Measurements from ENCODE around the gene BPIFB2. TPM values are rescaled to one million over a fixed set of nuclear protein-coding genes. Genes with fewer than 3 reads are reported as not detected.

The BPIFB2 gene
- total RNA-seq, 3 donors from 2014 or later (not counting 1 experiment from before 2014, with no cell fraction given): not detected

GRCh38 chr20:33024609-33025317, 17.3 kb downstream of the BPIFB2 start:
- Histone ChIP-seq H3K27me3 (ENCODE audit: control insufficient read depth, insufficient read depth, low read length) (no peaks in the 10 kb centered on the region), H3K27ac (ENCODE audit: low read length) (no peak overlapping the region), H3K4me3 (ENCODE audit: low read length) (no peak overlapping the region), H3K9me3 (ENCODE audit: control insufficient read depth, insufficient read depth, low read length) (no peaks in the 10 kb centered on the region), H3K36me3 (ENCODE audit: control insufficient read depth, insufficient read depth, low read length) (no peaks in the 10 kb centered on the region), H3K4me1 (ENCODE audit: control insufficient read depth, insufficient read depth, low read length) (no peaks in the 10 kb centered on the region)
- DNase-seq: no peak
- ATAC-seq: no peak
- 78% methylated on average over 4 of the region's 5 CpGs for WGBS (ENCODE audit: insufficient coverage)
- Mint-ChIP-seq H3K27ac (no peak overlapping the region), H3K9me3 (no peaks in the 10 kb centered on the region), H3K4me3 (no peak overlapping the region), H3K27me3 (ENCODE audit: low read depth in 2 of 2) (no peaks in the 10 kb centered on the region), H3K4me1 (no peaks in the 10 kb centered on the region), H3K36me3 (no peaks in the 10 kb centered on the region)
- no peak for TF ChIP-seq CTCF (IDR thresholded peaks at IDR 0.05)
- intact Hi-C loops (cut with micrococcal nuclease): no loop called here

- Mint-ChIP-seq H3K4me3 (no peak overlapping the region), H3K4me1 (no peaks in the 10 kb centered on the region), H3K27ac (no peak overlapping the region), H3K27me3 (ENCODE audit: low read depth in 2 of 2) (no peaks in the 10 kb centered on the region), H3K36me3 (no peaks in the 10 kb centered on the region), H3K9me3 (no peaks in the 10 kb centered on the region)
- TF ChIP-seq CTCF (IDR thresholded peaks at IDR 0.05): no peak
- no peak overlapping the region for H3K4me3 ChIP-seq (ENCODE audit: low read length)
- H3K9me3 ChIP-seq (ENCODE audit: control insufficient read depth, insufficient read depth, low read length): no peaks in the 10 kb centered on the region
- H3K27me3 ChIP-seq (ENCODE audit: control insufficient read depth, insufficient read depth, low read length): no peaks in the 10 kb centered on the region
- intact Hi-C loops (cut with micrococcal nuclease): no loop called here
- no peak overlapping the region for H3K27ac ChIP-seq (ENCODE audit: low read length)
- no peak for DNase-seq
- no peaks in the 10 kb centered on the region for H3K36me3 ChIP-seq (ENCODE audit: control insufficient read depth, insufficient read depth, low read length)
- no peaks in the 10 kb centered on the region for H3K4me1 ChIP-seq (ENCODE audit: control insufficient read depth, insufficient read depth, low read length)
- no peak for ATAC-seq
- WGBS (ENCODE audit: insufficient coverage): 68% methylated on average over 9 of the region's 9 CpGs
Observed at GRCh38 chr20:33025318-33025876, 17.9 kb downstream of the BPIFB2 start.

DNA sequence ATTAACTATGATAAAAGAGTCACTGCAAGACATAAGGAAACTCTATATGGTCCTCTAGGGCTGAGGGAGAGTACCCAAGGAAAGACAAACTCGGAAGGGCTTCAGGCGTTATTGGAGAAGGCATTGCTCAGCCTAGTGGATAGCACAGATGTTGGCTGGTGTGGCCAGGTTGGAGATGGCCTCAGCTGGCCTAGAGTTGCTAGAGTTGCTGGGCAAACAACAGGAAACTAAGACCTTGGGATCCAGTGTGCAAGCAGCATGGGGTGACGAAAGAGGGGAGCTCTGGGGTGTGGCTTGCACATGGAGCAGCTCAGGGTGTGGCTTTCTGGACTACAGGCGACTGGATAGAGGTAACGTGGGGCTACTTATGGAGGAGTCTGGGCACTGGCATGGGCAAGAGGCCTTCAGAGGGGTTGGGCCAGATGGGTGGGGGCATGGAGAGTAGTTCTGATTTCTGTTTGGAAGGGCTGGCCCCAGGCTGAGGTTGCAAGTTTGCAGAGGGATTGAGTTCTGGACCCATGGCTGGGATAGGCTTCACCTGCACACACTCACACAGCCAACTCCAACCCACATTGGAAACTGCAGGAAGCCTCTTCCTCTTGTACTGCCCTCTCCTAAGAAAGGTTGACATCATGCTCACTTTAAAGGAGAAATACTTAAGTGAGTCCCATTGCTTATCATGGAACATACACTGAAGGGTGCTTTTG, 18.7 kb downstream of the BPIFB2 start:
- no peaks in the 10 kb centered on the region for H3K36me3 Mint-ChIP-seq
- H3K27me3 Mint-ChIP-seq (ENCODE audit: low read depth in 2 of 2): no peaks in the 10 kb centered on the region
- DNase-seq (no peak), ATAC-seq (no peak)
- H3K27ac Mint-ChIP-seq: no peak overlapping the region
- no peaks in the 10 kb centered on the region for H3K27me3 ChIP-seq (ENCODE audit: control insufficient read depth, insufficient read depth, low read length)
- no peaks in the 10 kb centered on the region for H3K36me3 ChIP-seq (ENCODE audit: control insufficient read depth, insufficient read depth, low read length)
- no peaks in the 10 kb centered on the region for H3K4me1 Mint-ChIP-seq
- H3K4me3 ChIP-seq (ENCODE audit: low read length): no peak overlapping the region
- WGBS (ENCODE audit: insufficient coverage): 81% methylated on average over 5 of the region's 5 CpGs
- no peak overlapping the region for H3K4me3 Mint-ChIP-seq
- no peaks in the 10 kb centered on the region for H3K9me3 ChIP-seq (ENCODE audit: control insufficient read depth, insufficient read depth, low read length)
- no peaks in the 10 kb centered on the region for H3K4me1 ChIP-seq (ENCODE audit: control insufficient read depth, insufficient read depth, low read length)
- H3K9me3 Mint-ChIP-seq: no peaks in the 10 kb centered on the region
- intact Hi-C loops (cut with micrococcal nuclease): no loop called here
- H3K27ac ChIP-seq (ENCODE audit: low read length): no peak overlapping the region
- TF ChIP-seq CTCF (IDR thresholded peaks at IDR 0.05): no peak

All from natural killer cell (primary cell).